Hypothalamus (tissue), 51 donors: ENCODE data around the gene MTERF1.
A peak's percentile ranks its signal among the peaks of the same experiment; 100 is the strongest.
"Not testable (repeated sequence)": the region's sequence is repeated elsewhere in the genome, so short reads cannot be mapped to it uniquely, and the experiment has no call there.

ENCODE experiments used
- DNase-seq, 51 donors: peaks; one replicate each; lab custom pipeline; 2025; lab: John Stamatoyannopoulos, UW

MTERF1 gene

DNA sequence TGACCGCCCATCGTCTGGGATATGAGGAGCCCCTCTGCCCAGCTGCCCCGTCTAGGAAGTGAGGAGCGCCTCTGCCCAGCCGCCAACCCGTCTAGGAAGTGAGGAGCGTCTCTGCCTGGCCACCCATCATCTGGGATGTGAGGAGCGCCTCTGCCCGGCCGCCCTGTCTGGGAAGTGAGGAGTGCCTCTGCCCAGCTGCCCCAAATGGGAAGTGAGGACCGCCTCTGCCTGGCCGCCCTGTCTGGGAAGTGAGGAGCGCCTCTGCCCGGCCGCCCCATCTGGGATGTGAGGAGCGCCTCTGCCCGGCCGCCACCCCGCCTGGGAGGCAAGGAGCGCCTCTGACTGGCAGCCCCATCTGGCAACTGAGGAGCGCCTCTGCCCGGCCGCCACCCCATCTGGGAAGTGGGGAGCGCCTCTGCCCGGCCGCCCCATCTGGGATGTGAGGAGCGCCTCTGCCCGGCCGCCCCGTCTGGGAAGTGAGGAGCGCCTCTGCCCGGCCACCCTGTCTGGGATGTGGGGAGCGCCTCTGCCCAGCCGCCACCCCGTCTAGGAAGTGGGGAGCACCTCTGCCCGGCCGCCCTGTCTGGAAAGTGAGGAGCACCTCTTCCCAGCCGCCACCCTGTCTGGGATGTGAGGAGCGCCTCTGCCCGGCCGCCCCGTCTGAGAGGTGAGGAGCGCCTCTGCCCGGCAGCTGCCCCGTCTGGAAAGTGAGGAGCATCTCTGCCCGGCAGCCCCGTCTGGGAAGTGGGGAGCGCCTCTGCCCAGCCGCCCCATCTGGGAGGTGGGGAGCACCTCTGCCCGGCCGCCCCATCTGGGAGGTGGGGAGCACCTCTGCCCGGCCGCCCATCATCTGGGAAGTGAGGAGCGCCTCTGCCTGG lies 7.1 kb upstream of the MTERF1 start:
- DNase-seq = not testable (repeated sequence)

DNA sequence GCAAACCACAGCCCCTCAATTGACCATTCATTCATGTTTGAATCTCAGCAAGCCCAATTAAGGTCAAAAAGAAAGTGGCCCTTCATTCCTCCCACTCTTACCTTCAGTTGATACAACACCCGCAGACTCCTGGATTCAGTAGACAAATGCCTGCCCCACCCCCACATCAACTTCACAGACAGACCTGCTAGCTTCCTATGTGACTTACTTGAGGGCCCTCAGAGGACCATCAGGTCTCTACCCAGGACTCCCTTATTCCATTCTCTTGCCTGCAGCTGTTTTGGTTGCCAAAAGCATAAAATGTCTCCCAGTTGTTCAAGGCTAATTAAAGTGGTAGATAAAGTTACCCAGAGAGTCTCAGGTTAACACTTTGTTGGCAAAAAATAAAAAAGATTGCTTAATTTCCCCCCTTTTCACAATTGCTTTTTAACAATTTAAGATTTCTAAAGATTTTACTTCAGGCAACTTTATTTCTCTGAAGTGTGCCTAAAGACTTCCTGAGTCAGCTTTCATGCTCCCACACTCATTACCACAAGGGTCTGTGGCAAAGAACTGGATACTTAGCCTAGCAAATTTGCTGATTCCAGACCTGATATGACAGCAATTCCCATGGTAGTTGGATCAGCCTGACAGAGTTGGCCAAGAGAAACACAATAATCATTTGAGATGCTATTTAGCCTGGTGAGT lies 3.3 kb upstream of the MTERF1 start:
- no peak for DNase-seq

- peak in 1 of 51 donors; percentile 15 for DNase-seq
Observed at GRCh38 chr7:91880016-91880412, 488 bp downstream of the MTERF1 start.

GRCh38 chr7:91876391-91877133 lies 3.9 kb downstream of the MTERF1 start:
- peak in 2 of 51 donors; percentile 2 to 4 for DNase-seq

DNA sequence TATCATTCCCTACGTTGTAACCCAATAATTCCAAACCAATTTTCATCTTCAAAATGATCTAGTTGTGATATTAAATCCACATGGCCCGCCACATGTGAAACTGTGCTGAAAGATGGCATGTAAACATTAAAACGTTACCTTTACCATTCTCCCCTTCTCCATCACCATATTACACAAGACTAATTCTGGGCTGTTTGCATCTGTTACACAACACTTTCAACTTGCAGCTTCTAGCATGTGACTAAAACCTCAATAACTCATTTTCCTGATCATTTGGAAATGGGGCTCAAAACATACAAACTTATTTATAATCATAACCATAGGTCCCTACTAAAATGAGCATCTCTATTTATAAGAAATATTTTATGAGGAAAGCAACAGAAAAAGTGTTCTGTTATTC lies 4.7 kb downstream of the MTERF1 start:
- DNase-seq = no peak

DNA sequence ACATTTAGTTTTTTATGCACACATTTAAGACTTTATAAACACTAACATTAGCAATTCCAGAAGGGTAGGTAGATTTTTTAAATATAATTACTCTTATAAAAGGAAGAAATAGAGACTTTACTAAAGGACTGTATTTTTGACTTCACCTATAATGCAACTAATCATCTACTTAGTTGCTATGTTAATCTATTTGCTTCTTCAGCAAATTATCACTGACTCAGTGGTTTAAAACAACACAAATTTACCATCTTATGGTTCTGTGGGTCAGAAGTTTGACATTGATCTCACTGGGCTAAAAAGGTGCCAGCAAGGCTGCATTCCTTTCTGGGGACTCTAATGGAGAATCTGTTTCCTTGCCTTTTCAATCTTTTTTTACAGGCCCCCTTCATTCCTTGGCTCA lies 7.6 kb downstream of the MTERF1 start:
- DNase-seq = no peak

- DNase-seq = no peak
Observed at GRCh38 chr7:91872069-91872468, 8.4 kb downstream of the MTERF1 start.

DNA sequence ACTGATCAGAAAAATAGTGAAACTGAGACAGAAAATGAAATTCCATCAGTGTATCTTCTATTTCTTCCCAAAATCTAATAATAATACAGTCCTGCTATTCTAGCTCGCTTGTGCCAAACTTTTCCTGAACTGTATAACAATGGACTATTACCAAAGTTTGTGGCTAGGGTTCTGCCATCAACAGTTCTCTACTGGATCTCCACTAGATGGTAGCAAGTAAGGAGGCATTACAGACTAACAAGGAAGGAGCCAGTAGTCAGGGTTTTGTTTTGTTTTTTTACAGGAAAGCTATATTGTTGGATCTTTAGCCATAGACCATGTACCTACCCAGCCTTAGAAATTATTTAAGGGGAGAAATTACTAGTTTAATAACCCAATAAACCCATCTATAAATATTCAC lies 10.8 kb downstream of the MTERF1 start:
- no peak for DNase-seq

- DNase-seq = no peak
Observed at GRCh38 chr7:91866599-91867148, 13.8 kb downstream of the MTERF1 start.

GRCh38 chr7:91865511-91865910 lies 15.0 kb downstream of the MTERF1 start:
- DNase-seq = no peak

DNA sequence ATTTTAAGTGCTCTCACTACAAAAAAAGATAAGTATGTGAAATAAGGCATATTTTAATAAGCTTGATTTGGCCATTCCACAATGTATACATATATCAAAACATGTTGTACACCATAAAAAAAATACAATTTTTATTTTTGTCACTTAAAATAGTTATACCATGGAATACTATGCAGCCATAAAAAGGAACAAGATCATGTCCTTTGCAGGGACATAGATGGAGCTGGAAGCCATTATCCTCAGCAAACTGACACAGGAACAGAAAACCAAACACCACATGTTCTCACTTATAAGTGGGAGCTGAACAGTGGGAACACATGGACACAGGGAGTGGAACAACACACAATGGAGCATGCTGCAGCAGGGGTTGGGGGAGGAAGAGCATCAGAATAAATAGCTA lies 15.9 kb downstream of the MTERF1 start:
- DNase-seq = not testable (repeated sequence)

DNA sequence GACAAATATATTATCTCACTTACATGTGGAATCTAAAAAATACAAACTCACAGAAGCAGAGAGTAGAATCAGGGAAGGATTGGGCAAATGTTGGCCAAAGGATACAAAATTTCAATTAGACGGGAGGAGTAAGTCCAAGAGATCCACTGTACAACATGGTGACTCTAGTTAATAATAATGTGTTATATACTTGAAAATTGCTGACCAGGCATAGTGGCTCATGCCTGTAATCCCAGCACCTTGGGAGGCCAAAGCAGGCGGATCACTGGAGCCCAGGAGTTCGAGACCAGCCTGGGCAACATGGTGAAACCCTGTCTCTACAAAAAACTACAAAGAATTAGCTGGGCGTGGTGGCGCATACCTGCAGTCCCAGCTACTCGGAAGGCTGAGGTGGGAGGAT lies 16.4 kb downstream of the MTERF1 start:
- no peak for DNase-seq

GRCh38 chr7:91852263-91852741 lies 28.2 kb downstream of the MTERF1 start:
- no peak for DNase-seq

DNA sequence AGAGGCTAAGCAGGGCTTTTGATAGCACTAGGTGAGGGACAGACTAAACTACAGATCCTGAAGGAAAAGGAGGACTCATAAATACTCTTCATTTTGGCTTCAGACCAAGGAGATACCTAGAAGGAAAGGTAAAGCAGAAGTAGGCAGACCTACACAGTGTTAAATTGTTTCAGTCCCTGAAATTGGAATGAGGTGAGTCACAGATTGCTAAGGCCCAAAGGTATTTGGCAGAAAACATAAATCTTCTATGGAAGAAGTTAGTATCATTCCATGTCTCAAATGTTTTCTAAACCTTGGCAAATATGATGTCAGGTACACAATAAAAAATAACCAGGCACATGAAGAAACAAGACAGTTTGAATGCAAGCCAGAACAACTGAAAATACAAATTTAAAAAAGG lies 30.0 kb downstream of the MTERF1 start:
- no peak for DNase-seq

DNA sequence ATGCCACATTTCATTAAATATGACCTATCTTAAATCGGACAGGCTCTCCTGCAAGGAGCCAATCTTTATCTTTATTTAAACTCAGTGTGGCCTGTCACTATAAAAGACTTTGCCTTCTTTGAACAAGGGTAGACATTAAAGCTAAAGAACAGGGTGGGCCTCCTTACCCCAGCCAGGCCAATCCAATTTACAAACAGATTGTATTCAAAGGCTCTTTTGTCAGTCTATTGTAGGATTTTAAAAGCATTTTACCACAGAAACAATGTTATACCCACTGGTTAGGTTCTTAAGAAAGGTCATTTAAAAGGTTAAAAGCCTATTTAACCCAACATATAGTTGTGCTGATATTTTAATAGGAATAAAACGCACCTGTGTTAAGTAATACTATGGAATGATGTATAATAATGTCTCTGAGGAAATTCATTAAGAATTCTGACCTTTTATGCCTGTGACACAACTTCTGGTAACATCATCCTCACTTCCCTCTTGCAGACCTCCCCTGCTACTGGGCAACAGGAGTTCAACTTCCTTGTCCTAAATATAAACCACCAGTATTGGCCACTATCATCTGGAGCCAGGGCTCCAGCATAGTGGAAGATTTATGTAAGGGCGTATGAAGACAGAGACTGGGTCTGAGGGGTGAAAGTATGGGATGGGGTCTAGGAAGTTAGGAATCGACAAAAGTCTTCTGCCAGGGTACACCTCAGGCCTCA lies 32.5 kb downstream of the MTERF1 start:
- no peak for DNase-seq

DNA sequence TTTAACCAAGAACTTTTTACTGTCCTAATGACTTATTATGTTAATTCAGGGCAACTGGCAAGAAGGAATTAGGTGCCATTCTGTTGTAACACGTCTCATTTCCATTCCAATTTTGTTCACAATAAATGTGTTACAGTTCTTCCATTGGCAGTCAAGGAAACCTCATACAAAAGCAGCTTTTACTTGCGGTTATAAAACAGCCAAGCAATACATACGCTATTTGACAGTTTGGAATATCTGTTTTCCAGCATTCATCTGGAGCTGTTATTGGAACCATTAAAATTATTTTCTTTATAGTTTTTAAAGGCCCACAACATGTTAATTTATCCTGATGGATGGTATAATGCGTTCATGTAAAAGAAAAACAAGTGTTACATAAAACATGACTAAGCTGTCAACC lies 33.3 kb downstream of the MTERF1 start:
- DNase-seq = no peak

- DNase-seq = no peak
Observed at GRCh38 chr7:91846436-91846835, 34.1 kb downstream of the MTERF1 start.

DNA sequence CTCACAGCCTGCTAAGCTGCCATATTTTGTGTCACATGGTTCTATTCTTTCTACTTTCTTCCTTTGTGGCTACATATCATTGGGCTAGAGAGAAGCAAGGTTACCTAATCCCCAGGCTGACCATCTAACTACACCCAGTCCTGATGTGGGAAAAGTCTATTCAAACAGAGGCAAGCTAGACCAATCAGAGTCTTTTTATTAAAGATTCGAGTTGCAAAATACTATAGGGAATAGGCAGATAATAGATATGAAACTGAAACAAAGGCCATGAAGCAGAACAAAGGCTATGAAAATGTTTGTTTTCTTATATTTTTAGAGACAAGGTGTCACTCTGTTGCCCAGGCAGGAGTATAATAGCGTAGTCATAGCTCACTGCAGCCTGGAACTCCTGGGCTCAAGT lies 36.7 kb downstream of the MTERF1 start:
- no peak for DNase-seq

DNA sequence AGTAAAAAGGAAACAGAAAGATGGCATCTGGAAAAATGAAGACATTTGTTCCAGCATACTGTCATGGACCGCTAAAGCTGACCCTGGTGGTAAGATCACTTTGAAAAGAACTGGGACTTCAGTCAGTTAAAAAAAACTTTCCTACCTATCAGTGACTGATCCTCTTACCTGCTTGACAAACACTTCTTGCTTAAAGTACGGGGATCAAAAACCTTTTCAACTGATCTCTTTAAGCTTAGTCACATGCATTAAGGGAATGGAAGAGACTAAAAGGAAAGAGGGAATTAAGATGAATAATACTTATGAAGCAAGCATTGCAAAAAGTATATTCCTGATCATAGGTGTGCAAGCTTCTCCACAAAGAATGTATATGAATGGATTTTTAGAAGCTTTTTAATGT lies 42.1 kb downstream of the MTERF1 start:
- no peak for DNase-seq

DNA sequence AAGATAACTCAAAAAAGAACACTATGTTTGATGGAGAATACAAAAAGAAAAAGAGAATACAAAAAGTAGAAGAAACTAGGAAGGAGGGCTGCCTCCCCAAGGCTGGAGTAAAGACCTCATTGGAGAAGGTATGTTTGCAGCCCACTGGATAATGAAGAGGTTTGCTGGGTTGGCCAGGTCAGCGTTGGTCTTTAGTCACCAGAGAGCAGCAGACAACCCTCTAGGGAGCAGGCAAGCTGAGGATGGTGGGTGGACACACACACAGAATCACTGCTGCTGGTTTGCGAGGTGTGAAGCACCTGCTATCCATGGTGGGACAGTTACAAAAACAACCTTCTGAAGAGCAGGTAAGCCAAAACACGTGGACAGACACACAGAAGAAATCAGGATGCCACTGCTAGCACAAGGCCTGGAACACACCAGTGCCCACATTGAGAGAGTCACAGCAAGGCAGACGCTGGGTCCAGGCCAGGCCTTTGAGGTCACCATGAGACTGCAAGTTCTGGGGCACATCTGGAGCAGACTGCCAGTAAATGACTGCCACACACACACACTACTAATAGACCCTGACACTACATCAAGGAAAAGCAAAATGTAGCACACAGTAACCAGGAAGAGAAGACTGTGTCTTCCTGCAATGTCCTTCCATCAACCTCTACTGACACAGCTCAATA lies 43.0 kb downstream of the MTERF1 start:
- peak in 1 of 51 donors; percentile 2 for DNase-seq
